ENCODE results near the gene KIR3DL3.
"Not testable (repeated sequence)": the region's sequence is repeated elsewhere in the genome, so short reads cannot be mapped to it uniquely, and the experiment has no call there.

KIR3DL3 gene

GRCh38 chr19:54738306-54738705, 14.1 kb downstream of the KIR3DL3 start, which contains the start of gene KIR2DL3:
Gene KIR2DL3 (plus strand): TSS chr19:54738513. CDS start chr19:54738546, 33 bp downstream.
- not testable (repeated sequence) for DNase-seq

GRCh38 chr19:54738715-54739114, 14.5 kb downstream of the KIR3DL3 start:
- no peak for DNase-seq

- DNase-seq, result no peak
Measured at GRCh38 chr19:54739587-54740497, 15.6 kb downstream of the KIR3DL3 start.

GRCh38 chr19:54741950-54742349, 17.7 kb downstream of the KIR3DL3 start:
- not testable (repeated sequence) for DNase-seq

GRCh38 chr19:54744080-54744479, 19.8 kb downstream of the KIR3DL3 start:
- DNase-seq, result not testable (repeated sequence)

GRCh38 chr19:54747614-54748322, 23.5 kb downstream of the KIR3DL3 start:
- not testable (repeated sequence) for DNase-seq

- DNase-seq, result not testable (repeated sequence)
Measured at GRCh38 chr19:54750276-54750675, 26.0 kb downstream of the KIR3DL3 start.

- DNase-seq, result not testable (repeated sequence)
Measured at GRCh38 chr19:54756204-54757110, 32.2 kb downstream of the KIR3DL3 start.

GRCh38 chr19:54758577-54758976, 34.3 kb downstream of the KIR3DL3 start:
- DNase-seq, result not testable (repeated sequence)

- not testable (repeated sequence) for DNase-seq
Measured at GRCh38 chr19:54764219-54764618, 40.0 kb downstream of the KIR3DL3 start.

- not testable (repeated sequence) for DNase-seq
Measured at GRCh38 chr19:54766464-54766863, 42.2 kb downstream of the KIR3DL3 start.

- not testable (repeated sequence) for DNase-seq
Measured at GRCh38 chr19:54769646-54770045, 45.4 kb downstream of the KIR3DL3 start, which contains the start of gene KIR2DL1. Gene KIR2DL1 (plus strand): TSS chr19:54769793. CDS start chr19:54769851, 58 bp downstream.

- not testable (repeated sequence) for DNase-seq
Measured at GRCh38 chr19:54770511-54770910, 46.3 kb downstream of the KIR3DL3 start.

GRCh38 chr19:54771018-54771960, 47.0 kb downstream of the KIR3DL3 start:
- DNase-seq, result not testable (repeated sequence)

GRCh38 chr19:54772666-54773065, 48.4 kb downstream of the KIR3DL3 start:
- not testable (repeated sequence) for DNase-seq

GRCh38 chr19:54775095-54775815, 51.0 kb downstream of the KIR3DL3 start:
- DNase-seq, result not testable (repeated sequence)

GRCh38 chr19:54775830-54776229, 51.6 kb downstream of the KIR3DL3 start:
- DNase-seq, result not testable (repeated sequence)

- DNase-seq, result not testable (repeated sequence)
Measured at GRCh38 chr19:54777851-54778250, 53.6 kb downstream of the KIR3DL3 start.

- DNase-seq, result not testable (repeated sequence)
Measured at GRCh38 chr19:54778896-54779295, 54.7 kb downstream of the KIR3DL3 start.

GRCh38 chr19:54782916-54783315, 58.7 kb downstream of the KIR3DL3 start:
- not testable (repeated sequence) for DNase-seq
